OCI-LY1 (cell line): Measurements from ENCODE around the gene SPATA13.

ENCODE experiments used
- CTCF ChIP-seq: fragments of 200-600 bp; sonication (generic), shearing (Covaris generic); IDR thresholded peaks from 2 replicates; pipeline ENCODE4 v1.5.1; 2017; ENCODE audit warnings: mild to moderate bottlenecking, antibody characterized with exemption, low read length, moderate library complexity, mixed read lengths
- EZH2 ChIP-seq: fragments of 200-600 bp; sonication (generic), shearing (Covaris generic); IDR thresholded peaks from 2 replicates; pipeline ENCODE4 v1.8.0; 2017; ENCODE audit warnings: borderline replicate concordance, mixed run types, mild to moderate bottlenecking, antibody characterized with exemption, low read length, moderate library complexity, mixed read lengths

GRCh38 chr13:24195626-24196025, 35.1 kb downstream of the SPATA13 start:
- TF ChIP-seq CTCF, result no peak
- TF ChIP-seq EZH2, result no peak
